Hippocampal formation (tissue), 2 donors: ENCODE data around the gene DYNC2H1.
"Not testable (repeated sequence)": the region's sequence is repeated elsewhere in the genome, so short reads cannot be mapped to it uniquely, and the experiment has no call there.

Experiments used
- DNase-seq, 2 donors: peaks; one replicate each; lab custom pipeline; 2025; lab: John Stamatoyannopoulos, UW

DYNC2H1 gene

GRCh38 chr11:103108933-103109817 lies at the start of gene DYNC2H1:
TSS of gene DYNC2H1 (plus strand) at chr11:103109426. CDS start at chr11:103109575, 149 bp downstream.
- DNase-seq: peak; percentile 71 to 85

DNA sequence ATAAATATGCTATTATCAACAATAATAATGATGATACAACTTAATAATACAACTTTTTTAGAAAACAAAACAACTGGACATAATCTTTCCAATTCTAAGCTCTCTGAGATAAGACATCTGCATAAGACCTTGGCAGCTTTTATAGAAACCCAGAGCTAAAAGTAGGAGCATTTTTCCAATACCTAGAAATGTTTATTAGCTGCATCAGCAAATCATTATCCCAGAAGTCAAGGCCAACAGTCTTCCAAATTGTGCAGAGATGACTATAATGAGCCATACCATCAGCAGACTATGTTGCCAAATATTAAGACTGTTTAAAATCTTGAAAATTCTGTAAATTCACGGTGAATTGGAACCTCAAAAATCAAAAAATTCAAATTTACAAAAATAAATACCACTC lies 47.6 kb upstream of the DYNC2H1 start:
- DNase-seq: no peak

DNA sequence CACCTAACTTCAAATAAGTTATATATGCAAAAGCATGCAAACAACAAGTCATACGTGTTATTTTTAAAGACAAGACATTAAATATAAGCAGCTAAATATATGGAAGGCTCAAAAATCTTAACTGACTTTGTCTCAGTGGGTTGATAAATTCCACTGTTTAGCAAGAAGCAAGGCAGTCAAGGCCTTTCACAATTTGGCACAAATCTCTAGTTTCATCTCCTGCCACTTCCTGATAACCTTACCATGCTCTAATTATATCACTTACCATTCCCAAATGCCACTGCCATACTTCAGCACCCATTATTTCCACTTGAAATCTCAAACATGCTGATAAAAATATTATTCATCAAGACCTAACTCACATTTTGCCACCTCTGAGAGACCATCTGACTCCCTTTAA lies 42.1 kb upstream of the DYNC2H1 start:
- no peak for DNase-seq

- DNase-seq: no peak
Observed at GRCh38 chr11:103069367-103069766, 39.9 kb upstream of the DYNC2H1 start.

GRCh38 chr11:103070142-103070541 lies 39.1 kb upstream of the DYNC2H1 start:
- no peak for DNase-seq

- DNase-seq: no peak
Observed at GRCh38 chr11:103071008-103071407, 38.2 kb upstream of the DYNC2H1 start.

GRCh38 chr11:103076361-103076760 lies 32.9 kb upstream of the DYNC2H1 start:
- DNase-seq: no peak

DNA sequence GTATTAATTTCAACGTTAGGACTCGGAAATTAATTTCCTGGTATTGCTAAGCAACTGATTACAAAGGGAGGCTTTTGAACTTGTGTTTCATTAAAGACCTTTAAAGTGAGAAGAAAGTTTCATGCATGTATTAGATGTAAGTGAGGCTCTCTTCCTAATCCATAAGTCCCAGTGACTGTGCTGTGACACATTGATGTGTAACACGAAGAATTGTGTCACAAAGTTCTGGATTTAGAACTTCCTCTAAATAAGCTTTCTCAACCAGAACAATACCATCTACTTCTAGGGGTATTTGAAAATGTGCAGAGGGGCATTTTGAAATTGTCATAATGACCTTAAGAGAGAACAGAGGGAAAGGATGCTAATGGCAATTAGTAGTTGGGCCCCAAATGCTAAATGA lies 31.7 kb upstream of the DYNC2H1 start:
- no peak for DNase-seq

DNA sequence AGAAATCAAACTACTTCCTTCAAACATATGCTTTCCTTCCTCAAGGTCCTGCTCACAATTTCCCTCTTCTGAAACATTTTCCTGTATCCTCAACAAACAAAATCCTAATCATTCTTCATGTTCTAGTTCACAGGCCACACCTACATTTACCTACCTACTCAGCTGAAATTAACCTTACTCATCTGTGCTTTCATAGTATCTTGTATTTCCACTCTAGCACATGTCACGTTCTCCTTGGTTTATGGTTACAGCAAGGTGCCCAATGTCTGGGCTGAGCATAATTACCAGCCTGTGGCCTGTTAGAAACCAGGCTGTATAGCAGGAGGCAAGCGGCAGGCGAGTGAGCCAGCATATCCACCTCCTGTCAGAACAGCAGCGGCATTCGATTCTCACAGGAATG lies 30.5 kb upstream of the DYNC2H1 start:
- DNase-seq: no peak

DNA sequence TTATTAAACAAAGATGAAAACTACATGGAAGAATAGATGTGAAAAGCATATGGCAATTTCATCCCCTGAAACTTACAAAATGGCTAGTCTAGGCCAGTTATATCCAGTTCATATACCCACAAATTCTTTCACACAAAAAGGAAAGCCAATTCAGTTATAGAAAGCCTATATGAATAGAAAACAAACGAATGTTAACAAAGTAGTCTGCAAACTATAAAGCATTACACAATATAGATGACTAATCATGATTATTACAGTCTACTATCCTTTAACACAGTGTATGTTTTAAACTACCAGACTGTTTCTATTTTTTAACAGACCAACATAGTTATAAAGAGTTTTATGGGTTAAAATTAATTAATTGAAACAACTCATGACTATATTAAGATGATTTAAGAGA lies 29.4 kb upstream of the DYNC2H1 start:
- no peak for DNase-seq

DNA sequence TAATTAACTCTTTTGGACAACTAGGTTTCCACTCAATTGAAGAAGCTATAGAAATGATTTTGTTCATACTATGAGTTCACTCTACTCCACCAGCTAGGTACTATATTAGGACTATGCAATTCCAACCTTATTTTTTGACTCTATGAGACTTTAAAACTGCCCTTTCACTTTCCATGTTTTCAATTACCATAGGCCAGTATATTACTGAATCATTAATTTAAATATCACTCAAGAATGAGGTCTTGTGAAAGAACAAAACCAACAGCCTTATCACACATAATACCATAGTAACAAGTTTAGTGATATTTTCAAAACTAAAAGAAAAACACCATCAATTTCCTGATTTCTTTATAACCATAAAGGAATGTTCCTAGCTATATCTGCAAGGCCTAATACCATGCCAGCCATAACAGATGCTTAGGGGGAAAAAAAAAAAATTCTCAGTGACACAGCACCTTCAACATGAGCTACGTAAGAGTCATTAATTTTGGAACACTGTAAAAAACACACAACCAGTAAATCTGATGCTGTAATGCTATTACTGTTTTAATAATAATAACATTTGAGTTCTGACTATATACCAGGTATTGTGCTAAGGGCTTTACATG lies 23.4 kb upstream of the DYNC2H1 start:
- DNase-seq: no peak

- no peak for DNase-seq
Observed at GRCh38 chr11:103086461-103086860, 22.8 kb upstream of the DYNC2H1 start.

DNA sequence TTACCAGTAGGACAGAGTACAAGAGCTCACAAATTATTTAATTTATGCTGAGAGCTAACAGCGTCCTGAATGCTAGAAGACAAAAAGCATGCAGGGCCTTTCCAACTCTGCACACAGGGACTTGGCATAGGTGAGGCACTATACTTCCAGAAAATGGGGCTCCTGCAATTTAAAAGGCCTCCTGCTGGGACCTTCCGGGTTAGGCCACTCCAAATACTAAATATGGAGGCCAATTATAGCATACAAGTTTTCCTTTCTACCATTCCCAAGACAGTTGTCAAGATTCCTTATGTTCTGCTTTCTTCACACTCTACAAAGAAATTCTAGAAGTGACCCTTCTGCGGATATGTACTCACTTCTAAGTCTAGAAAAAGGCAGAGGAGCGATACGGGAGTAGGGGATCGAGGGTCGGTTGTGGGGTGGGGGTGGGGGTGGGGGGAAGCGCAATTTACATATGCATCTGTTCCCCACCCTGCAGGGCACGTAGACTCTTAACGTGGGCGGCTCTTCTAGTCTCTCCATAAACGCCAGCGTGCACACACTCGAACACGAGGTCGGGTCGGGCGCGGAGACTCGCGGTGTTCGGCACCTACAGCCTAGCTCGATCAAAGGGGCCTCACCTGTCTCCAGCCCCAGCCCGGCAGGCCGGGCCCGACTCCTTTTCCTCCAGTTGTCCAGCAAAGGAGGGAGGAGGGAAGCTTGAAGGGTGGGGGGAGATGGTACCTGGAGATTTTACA lies 18.0 kb upstream of the DYNC2H1 start:
- DNase-seq: no peak

- DNase-seq: peak; percentile 92 to 94
Observed at GRCh38 chr11:103091801-103092524, 17.3 kb upstream of the DYNC2H1 start, which contains the start of gene DCUN1D5. TSS of gene DCUN1D5 (minus strand) at chr11:103092160. CDS start at chr11:103091872, 288 bp downstream.

GRCh38 chr11:103097279-103097678 lies 11.9 kb upstream of the DYNC2H1 start:
- no peak for DNase-seq

- DNase-seq: no peak
Observed at GRCh38 chr11:103109818-103110388, 677 bp downstream of the DYNC2H1 start.

GRCh38 chr11:103110391-103110790 lies 1.2 kb downstream of the DYNC2H1 start:
- DNase-seq: no peak

GRCh38 chr11:103111400-103111799 lies 2.2 kb downstream of the DYNC2H1 start:
- DNase-seq: no peak

DNA sequence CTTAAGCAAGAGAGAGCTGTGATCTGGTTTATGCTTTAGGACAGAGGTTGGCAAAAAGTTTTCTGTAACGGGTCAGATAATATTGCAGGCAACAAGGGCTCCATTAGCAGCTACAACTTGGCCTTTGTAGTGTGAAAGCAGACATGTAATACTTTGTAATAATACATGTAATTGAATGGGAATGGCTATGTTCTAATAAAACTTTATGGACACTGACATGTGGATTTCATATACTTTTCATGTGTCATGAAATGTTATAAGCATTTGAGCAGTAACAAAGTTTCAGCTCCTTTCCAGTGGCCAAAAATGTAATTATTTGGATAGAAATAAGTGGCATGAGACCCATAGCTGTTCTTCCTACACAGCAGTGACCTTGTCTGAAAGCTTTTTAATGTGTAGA lies 3.1 kb downstream of the DYNC2H1 start:
- DNase-seq: no peak

DNA sequence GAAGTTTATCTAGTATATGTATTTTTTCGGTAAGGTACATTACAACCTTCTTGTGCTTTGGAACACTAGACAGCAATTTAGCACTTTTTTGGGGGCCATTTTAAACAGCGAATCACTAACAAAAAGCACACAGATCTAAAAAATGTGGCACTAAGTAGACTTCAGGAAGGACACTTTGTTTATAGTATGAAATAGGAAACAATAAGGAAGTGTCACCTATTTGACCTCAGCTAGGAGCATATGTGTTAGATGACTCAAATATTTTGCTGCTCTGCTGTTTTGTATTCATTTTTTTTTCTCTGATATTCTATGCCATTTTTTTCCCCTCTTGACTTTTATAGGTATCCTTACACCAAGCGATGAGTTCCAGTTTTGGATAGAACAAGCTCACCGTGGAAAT lies 5.6 kb downstream of the DYNC2H1 start:
- no peak for DNase-seq

DNA sequence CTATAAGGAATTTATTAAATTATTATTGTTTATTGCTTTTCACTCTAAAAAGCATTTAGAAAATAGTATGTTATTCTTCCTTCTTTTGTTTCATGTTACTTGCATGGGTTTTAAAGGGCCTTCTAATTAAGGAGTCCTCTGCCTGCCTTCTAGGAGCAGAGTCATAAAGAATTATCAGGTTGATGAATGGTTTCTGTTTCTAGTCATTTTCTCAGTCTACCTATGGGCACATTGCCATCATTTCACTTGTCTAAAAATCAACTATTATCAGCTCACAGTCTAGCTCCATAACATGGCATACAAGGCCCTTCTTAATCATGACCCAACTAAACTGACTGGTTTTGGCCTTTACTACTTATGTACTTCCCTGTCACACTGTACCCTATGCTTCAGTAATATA lies 16.2 kb downstream of the DYNC2H1 start:
- no peak for DNase-seq

DNA sequence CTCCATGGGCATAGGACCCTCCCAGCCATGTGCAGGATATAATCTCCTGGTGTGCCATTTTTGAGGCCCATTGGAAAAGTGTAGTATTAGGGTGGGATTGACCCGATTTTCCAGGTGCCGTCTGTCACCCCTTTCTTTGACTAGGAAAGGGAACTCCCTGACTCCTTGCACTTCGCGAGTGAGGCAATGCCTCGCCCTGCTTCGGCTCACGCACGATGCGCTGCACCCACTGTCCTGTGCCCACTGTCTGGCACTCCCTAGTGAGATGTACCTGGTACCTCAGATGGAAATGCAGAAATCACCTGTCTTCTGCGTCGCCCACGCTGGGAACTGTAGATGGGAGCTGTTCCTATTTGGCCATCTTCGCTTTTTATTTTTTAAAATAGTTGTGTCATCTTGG lies 32.8 kb downstream of the DYNC2H1 start:
- not testable (repeated sequence) for DNase-seq
